T-helper 9 cell (primary cell): ENCODE measurements around the gene KRT79.

Experiments
- DNase-seq: peaks from one replicate; pipeline ENCODE4 v3.0.0-alpha.2; 2020

Gene KRT79

GRCh38 chr12:52818388-52818787, 15.7 kb downstream of the KRT79 start:
- no peak for DNase-seq

- no peak for DNase-seq
These were observed 16.3 kb downstream of the KRT79 start for GRCh38 chr12:52817699-52818238.

- no peak for DNase-seq
These were observed 17.0 kb downstream of the KRT79 start for GRCh38 chr12:52817003-52817698.

- no peak for DNase-seq
These were observed 18.2 kb downstream of the KRT79 start for GRCh38 chr12:52815676-52816588.

GRCh38 chr12:52815161-52815560, 18.9 kb downstream of the KRT79 start:
- no peak for DNase-seq

GRCh38 chr12:52814710-52815155, 19.4 kb downstream of the KRT79 start:
- DNase-seq, result no peak

- DNase-seq, result no peak
These were observed 20.0 kb downstream of the KRT79 start, which contains the start of gene KRT4 for GRCh38 chr12:52813885-52814709. TSS of gene KRT4 (minus strand) at chr12:52814116. CDS start at chr12:52814058, 58 bp downstream.

- no peak for DNase-seq
These were observed 20.8 kb downstream of the KRT79 start for GRCh38 chr12:52813203-52813819.

GRCh38 chr12:52812749-52813148, 21.4 kb downstream of the KRT79 start:
- DNase-seq, result no peak

- no peak for DNase-seq
These were observed 22.1 kb downstream of the KRT79 start for GRCh38 chr12:52812073-52812400.

- no peak for DNase-seq
These were observed 22.7 kb downstream of the KRT79 start for GRCh38 chr12:52811191-52812072.

- no peak for DNase-seq
These were observed 23.6 kb downstream of the KRT79 start for GRCh38 chr12:52810554-52810953.

GRCh38 chr12:52809166-52809565, 24.9 kb downstream of the KRT79 start:
- no peak for DNase-seq

GRCh38 chr12:52808573-52809160, 25.4 kb downstream of the KRT79 start:
- DNase-seq, result no peak

- DNase-seq, result no peak
These were observed 26.3 kb downstream of the KRT79 start for GRCh38 chr12:52807544-52808470.

GRCh38 chr12:52806821-52807543, 27.1 kb downstream of the KRT79 start:
- DNase-seq, result no peak

- DNase-seq, result no peak
These were observed 27.8 kb downstream of the KRT79 start for GRCh38 chr12:52806169-52806811.

GRCh38 chr12:52805739-52806138, 28.4 kb downstream of the KRT79 start:
- DNase-seq, result no peak
